GM21737 (cell line): ENCODE results near the gene ANO4.
"Not testable (repeated sequence)": the region's sequence is repeated elsewhere in the genome, so short reads cannot be mapped to it uniquely, and the experiment has no call there.

ENCODE experiments used
- ATAC-seq: cut with Tn5 transposase; IDR thresholded peaks from one replicate; pipeline ENCODE4 v1.9.1; 2021; ENCODE audit warnings: mild to moderate bottlenecking, moderate library complexity; ENCODE audit not compliant: unreplicated experiment

The ANO4 gene

DNA sequence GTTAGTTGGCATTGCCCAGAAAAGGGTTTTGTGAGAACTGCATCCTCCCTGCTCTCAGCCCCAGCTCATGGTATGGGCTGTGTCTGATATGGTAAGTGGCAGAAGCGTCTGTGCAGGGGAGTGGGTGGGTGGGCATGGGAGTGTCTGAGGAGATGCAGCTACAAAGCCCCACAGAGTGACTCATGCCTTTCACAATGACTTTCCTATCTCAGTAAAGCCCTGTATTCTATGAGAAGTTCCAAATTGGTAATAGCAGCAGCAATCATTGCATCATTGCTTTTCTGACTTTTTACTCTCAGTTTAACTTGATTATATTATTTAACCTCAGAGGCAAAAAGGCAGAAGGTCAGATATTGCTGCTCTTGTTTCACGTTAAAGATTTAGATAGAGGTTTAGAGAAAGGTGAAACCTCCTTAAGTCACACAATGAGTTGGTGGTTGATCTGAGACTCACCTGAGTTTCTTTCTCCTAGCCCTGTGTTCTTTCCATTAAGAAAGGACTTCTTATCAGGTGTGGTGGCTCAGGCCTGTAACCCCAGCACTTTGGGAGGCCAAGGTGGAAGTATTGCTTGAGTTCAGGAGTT lies 243.8 kb downstream of the ANO4 start:
- peak; percentile 69 for ATAC-seq

DNA sequence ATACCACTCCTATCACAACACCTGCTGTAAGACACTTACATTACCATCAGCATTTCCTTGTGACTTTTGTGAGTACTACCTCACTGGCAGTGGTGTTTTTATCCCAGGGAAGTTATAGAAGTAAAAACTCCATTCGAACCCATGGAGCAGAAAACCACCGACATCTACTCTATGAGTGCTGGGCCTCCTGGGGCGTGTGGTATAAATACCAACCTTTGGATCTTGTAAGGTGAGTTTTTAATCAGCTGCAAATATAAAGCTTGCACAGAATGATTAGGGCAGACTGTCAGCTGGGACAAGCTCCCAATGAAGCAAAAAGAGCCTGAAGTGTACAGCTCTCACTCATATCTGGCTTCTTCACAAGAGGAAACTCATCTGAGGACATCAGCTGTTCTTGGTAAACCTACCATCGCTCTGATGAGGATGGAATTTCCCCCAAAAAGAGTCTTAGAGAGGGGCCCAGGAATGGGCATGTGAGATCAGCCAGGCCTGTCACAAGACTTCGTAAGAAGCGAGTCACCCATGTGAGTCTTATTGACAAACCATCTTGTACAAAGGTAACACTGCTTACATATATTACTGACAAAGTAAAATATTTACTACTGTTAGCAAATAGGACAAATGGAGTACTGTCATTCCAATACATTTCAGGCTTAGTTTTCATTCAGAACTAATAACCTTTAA lies 245.4 kb downstream of the ANO4 start:
- ATAC-seq: no peak

DNA sequence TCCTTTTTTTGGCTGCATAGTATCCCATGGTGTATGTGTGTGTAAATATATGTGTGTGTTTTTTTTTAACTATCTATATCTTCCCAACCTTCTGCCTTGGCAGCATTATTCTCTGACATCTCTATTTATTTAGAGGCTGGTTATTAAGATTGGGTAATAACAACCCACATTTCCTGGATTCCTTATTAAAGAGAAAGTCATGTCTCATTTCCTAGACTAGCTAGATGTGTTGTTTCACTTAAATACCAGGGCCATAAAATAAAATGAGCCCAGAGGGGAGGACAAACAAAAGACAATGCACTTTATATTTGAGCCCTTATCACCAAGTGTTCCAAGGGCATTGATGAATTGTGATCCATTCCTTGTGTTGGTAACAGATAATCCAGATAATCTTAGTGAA lies 246.4 kb downstream of the ANO4 start:
- ATAC-seq: no peak

DNA sequence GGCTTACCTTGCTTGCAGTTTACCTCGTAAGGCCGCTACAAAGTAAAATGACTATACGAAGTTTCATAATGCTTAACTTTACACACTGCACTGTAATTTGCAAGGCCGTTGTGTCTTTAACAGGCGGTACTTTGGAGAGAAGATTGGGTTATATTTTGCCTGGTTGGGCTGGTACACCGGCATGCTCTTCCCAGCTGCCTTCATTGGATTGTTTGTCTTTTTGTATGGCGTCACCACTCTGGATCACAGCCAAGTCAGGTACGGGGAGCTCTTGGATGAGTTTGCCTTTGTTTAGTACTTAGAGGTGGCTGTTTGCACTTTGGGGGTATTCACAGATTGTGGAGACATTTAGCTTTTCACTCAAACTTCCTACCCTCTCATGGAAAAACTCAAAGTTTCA lies 247.6 kb downstream of the ANO4 start:
- ATAC-seq: no peak

DNA sequence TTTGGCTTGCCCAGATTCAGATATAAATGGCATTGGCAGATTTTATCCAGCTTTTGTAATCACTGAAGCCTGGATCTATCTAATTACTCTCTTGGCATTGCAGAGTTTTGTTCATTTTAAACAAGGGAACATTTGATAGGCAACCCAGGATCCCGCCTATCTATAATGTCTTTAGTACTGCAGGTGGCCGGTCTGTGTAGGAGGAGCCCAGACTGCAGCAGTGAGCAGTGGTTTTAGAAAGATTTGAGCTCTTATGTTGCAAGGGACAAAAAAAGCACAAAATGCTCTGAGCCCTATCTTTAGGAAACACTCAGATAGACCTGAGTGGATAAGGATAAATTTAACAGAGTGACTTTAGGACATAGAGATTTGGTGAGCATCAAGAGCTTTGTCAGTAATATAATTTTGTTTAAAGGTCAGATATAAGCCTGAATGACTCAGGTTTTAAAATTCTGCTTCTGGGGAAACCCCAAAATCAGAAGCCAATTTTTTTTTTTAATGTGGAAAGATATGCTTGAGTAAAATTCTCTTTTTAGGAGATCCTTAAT lies 250.0 kb downstream of the ANO4 start:
- no peak for ATAC-seq

DNA sequence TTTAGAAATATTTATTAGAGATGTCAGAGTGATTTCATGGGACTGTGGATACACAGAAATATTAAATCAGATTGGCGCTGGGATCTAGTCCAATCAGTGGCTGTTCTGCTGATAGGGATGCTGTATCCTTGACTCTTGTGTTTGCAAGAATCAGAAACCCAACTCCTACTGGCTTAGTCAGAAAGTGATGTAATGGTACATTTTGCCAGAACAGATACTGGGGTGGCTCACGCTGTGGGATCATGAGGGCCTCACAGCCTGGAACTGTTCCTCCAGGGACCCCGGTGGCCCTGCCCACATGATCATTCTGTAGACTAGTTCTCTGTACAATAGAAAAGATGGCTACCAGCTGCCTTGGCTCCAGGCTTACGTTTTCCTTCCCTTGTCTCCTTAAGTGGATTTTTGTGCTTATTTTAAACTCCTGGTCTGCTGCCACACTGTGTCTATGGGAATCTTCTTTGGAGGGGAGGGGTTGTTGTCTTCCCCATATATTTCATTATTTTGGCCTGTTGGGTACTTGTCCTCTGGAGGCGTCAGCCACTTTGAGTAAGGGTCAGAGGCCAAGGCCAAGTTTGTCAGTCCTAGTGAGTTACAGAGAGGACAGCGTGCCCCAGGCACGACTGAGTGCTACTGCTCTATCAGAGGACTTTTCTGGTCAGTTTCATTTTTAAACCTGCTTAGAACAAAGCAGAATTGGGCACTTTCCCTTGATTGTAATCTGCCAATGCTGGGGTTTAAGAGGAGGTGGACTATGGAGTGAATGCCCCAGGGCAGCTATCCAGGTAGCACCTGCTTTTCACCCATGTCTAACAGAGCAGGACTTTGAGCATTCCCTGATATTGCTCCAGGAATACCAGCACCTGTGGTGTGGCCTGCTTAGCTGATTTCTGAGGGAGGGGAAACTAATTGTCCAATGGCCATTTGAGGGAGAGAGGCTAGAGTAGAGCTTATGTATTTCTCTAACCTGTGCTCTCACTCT lies 251.2 kb downstream of the ANO4 start:
- no peak for ATAC-seq

DNA sequence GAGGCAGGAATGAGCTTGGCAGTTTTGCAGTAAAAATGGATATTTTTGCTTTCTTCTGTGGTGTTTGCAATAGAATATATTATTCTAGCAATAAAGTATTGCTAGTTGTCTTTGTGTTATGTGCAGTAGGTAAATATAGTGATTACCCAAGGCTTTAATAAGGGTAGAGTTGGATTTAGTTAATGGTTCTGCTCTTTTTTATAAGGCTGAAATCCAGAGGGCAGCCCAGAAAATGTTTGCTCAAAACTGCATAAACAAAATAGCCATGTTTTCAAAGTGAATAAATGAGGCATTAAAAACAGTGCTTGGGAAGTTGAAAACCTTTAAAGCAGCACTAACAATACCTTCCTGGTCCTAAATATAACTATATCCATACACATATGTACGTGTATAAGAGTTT lies 253.1 kb downstream of the ANO4 start:
- no peak for ATAC-seq

DNA sequence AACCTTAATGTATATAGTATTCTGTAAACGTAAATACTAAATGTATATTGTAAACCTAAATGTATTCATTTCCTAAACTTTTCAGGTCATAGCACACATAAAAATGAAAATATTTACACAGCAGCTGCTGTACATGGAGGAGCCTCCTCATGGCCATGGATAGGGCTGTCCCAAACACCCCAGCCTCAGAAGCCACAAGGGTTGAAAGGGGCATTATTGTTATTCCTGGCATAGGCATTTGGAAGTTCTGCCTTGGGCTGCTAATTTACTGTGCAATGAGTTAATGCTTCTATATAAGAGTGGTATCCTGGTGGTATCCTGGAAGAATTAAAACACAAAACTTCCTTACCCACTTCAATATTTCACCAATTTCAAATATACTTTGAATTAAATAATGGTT lies 256.1 kb downstream of the ANO4 start:
- no peak for ATAC-seq

DNA sequence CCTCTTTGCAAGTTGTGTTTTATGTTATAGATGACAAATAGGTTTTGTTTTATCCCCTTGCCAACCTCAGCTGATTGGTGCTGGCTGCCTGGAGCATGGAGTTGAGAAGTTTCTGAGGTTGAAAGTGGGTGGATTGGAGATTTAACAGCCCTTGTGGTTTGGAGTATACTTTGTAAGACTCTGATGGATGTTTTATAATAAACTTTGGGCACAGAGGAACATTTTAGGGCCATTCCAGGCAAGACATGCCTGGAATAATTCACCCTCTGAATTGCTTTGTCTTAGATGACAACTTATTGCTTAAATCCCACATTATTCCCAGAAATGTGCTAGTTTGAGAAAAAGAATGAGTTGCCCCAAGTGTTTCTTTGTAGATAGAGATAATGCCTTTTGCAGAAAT lies 256.6 kb downstream of the ANO4 start:
- no peak for ATAC-seq

DNA sequence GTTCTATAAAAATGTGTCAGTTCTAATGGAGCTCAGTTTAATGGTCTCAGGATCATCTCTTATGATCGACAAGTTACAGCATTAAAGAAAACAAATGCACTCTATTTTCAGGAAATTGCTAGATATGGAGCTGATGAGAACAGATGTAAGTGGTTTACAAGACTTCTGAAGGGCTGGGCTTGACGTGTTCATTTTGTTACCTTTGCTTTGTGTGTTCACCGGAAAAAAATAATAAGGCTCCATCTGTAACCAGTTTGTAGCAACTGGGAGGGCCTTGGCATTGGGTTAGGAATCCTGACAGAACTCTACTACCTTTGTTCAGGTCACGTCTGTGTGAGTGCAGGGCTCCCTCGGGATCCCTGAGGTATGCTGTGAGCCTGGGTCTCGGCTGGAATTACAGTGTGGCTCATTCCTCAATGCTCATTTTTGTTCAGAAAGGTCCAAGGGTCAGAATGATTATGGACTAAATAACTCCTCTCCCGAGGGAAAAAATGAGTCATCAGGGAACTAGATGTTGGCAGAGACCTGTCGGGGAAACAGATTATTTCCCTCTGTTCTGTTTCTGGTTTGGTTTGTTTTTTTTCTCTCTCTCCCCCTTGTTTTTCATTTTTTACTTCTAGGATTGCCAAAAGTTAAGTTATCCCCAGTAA lies 257.4 kb downstream of the ANO4 start:
- no peak for ATAC-seq

DNA sequence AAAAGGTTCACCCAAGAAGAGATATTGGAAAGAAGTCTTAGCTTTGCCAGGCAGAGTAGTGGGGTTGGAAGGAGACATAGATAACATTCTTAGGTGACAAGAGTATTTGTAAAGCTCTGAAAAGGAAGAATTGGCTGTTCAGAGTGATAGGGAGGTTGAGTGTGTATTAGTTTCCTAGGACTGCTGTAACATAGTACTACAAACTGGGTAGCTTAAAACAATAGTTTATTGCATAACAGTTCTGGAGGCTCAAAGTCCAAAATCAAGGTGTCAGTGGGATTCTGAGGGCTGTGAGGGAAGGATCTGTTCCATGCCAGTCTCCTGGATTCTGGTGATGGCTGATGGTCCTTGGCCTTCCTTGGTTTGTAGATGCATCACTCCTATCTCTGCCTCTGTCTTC lies 258.6 kb downstream of the ANO4 start:
- no peak for ATAC-seq

DNA sequence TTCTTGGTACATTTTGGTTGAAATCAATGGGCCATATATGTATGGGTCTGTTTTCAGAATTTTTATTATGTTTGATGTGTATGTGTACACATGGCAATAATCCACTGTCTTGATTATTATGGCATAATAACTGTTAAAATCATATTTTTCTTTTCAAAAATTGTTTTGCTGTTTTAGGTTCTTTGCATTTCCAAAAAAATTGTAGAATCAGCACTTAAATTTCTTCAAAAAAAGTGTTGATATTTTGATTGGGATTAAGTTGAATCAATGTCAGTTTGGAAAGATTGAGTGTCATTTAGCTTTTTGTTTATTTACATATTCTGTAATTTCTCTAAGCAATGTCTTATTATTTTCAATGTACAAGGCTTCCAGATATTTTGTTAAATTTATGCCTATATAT lies 261.4 kb downstream of the ANO4 start:
- ATAC-seq: no peak

DNA sequence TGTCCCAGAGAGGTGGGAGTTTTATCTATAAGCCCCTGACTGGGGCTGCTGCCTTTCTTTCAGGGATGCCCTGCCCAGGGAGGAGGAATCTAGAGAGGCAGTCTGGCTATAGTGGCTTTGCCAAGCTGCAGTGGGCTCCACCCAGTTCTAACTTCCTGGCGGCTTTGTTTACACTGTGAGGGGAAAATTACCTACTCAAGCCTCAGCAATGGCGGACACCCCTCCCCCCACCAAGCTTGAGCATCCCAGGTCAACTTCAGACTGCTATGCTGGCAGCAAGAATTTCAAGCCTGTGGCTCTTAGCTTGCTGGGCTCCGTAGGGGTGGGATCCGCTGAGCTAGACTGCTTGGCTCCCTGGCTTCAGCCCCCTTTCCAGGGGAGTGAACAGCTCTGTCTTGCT lies 267.9 kb downstream of the ANO4 start:
- not testable (repeated sequence) for ATAC-seq

DNA sequence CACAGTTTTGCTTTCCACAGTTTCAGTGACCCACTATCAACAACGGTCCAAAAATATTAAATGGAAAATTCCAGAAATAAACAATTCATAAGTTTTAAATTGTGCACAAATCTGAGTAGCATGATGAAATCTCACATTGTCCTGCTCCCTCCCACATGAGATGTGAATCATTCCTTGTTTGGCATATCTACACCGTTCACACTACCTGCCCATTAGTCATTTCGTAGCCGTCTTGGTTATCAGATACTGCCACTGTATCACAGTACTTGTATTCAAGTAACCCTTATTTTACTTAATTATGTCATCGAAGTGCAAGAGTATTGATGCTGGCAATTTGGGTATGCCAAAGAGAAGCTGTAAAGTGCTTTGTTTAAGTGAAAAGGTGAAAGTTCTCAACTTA lies 270.1 kb downstream of the ANO4 start:
- no peak for ATAC-seq

DNA sequence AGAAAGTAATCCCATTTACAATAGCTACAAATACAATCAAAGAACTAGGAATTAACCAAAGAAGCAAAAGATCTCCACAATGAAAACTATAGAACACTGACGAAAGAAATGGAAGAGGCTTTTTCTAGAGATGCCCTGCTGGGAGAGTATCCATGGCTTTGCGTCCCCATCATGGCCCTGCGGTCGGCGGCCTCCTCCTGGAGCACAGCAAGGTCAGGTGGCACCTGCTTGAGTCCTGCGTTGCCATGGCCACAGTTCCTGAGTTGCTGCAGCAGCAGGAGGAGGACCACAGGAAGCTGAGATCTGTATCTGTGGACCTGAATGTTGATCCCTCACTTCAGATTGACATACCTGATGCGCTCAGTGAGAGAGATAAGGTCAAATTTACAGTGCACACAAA lies 271.9 kb downstream of the ANO4 start:
- ATAC-seq: no peak

DNA sequence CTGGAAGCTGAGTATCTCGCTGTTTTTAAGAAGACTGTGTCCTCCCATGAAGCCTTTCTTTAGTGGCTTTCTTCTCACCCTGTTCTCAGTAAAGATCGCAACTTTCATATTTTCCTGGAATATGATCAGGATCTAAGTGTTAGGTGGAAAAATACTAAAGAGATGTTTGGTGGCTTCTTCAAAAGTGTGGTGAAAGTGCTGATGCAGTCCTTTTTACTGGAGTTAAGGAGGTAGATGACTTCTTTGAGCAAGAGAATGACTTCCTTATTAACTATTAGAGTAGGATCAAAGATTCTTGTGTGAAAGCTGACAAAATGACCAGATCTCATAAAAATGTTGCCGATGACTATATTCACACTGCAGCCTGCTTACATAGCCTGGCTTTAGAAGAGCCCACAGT lies 273.8 kb downstream of the ANO4 start:
- no peak for ATAC-seq

DNA sequence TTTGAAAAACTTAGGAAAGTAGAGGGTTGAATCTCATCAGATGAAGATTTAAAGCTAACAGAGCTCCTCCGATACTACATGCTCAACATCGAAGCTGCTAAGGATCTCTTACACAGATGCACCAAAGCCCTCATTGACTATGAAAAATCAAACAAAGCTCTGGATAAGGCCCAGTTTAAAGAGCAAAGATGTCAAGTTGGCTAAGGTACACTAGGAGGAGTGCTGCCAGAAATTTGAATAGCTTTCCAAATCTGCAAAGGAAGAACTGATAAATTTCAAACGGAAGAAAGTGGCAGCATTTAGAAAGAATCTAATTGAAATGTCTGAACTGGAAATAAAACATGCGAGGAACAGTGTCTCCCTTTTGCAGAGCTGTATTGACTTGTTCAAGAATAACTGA lies 274.3 kb downstream of the ANO4 start:
- no peak for ATAC-seq

DNA sequence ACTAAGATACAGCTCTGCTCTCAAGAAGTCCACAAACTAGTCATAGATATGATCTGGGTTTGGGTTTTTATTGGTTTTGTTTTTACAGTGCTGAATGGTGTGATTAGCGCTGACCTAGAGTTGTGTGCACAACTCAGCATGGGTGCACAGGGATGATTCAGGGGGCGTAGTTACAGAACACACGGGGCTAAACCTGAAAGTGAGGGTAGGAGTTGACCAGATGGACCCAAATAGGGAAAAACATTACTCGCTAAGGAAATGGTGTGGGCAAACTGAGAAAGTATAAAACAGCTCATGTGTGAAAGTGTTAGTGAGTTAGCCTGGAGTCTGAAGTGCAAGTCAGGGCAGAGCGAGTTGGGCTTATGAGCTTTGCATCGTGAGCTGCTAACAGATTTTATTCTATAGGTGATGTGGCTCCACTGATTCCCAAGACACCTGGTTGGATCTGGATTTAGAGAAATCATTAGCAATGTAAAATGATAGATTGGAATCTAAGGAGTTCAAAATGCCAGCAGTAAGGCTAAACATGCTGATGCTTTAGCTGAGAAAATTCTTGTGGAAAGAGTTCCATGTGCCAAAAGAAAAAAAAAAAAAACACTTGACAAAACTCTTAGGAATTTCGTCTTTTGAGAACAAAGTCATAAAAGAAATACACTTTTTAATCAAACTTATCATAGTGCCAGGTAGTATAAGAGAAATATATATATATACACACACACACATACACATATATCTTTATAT lies 280.5 kb downstream of the ANO4 start:
- no peak for ATAC-seq

DNA sequence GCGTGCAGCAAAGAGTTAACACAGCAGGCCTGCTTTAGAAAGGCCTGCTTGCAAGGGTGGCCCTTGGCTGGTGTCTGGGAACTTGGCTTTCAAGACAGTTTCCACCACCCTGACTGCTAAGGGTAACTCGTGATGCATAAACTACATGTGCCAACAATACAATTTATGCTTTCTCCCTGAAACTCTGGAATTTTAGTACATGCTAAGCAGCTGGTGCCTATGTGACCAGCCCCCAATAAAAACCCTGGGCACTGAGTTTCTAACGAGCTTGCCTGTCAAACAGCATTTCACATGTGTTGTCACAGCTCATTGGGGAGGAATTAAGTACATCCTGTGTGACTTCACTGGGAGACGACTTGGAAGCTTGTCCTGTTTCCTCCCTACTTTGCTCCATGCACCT lies 282.3 kb downstream of the ANO4 start:
- no peak for ATAC-seq

DNA sequence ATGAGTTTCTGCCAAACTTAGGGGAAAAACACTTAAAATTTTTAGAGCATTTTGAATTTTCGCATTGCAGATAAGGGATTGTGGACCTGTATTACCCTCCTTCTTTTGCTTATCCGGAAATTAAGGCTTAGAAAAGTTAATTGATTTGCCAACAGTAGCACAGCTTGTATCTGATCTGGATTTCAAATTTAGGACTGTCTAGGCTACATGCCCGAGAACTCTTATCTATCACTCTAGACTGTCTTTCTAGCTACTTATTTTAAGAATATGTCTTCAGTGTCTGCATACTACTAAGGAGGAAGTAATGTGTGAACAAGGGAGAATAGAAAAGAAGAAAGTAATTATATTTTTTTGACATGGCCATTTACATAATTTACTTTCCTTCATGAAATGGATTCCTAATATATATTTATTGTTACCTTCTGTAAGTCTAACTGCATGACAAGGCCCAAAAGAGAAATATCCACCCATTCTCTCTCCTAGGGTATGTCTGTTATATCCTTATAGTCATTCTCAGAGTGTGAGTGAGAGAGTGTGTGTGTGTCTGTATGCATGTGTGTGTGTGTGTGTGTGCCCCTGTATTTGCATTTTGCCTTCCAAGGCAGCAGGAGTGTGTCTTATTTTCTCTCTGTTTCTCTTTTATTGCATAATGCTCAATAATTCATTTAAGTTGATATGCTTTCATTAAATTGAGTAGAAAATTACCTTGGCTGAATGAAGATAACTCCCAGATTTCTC lies 283.4 kb downstream of the ANO4 start:
- ATAC-seq: no peak
